ENCODE data around the gene TMEM125.

The TMEM125 gene

GRCh38 chr1:43225168-43225567 is 44.6 kb upstream of the TMEM125 start:
- TF ChIP-seq, protein P1, sequence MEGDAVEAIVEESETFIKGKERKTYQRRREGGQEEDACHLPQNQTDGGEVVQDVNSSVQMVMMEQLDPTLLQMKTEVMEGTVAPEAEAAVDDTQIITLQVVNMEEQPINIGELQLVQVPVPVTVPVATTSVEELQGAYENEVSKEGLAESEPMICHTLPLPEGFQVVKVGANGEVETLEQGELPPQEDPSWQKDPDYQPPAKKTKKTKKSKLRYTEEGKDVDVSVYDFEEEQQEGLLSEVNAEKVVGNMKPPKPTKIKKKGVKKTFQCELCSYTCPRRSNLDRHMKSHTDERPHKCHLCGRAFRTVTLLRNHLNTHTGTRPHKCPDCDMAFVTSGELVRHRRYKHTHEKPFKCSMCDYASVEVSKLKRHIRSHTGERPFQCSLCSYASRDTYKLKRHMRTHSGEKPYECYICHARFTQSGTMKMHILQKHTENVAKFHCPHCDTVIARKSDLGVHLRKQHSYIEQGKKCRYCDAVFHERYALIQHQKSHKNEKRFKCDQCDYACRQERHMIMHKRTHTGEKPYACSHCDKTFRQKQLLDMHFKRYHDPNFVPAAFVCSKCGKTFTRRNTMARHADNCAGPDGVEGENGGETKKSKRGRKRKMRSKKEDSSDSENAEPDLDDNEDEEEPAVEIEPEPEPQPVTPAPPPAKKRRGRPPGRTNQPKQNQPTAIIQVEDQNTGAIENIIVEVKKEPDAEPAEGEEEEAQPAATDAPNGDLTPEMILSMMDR (IDR thresholded peaks at IDR 0.05; ENCODE audit: poor library complexity, severe bottlenecking): peak; percentile 6
- Histone ChIP-seq H3K36me3 (ENCODE audit: low read depth) (no peaks in the 10 kb centered on the region), H3K27ac (ENCODE audit: poor library complexity, severe bottlenecking) (no peak overlapping the region), H3K4me1 (ENCODE audit: insufficient read depth, poor library complexity, severe bottlenecking) (no peaks in the 10 kb centered on the region), H3K4me3 (ENCODE audit: severe bottlenecking) (no peak overlapping the region), H3K9me3 (ENCODE audit: severe bottlenecking) (no peaks in the 10 kb centered on the region), H3K27me3 (ENCODE audit: insufficient read depth, poor library complexity, severe bottlenecking) (no peaks in the 10 kb centered on the region)
- DNase-seq (ENCODE audit: low spot score) (no peak), ATAC-seq (ENCODE audit: low read depth) (peak; percentile 70)

GRCh38 chr1:43227143-43227764 is 42.5 kb upstream of the TMEM125 start:
- TF ChIP-seq, protein P1 (IDR thresholded peaks at IDR 0.05; ENCODE audit: poor library complexity, severe bottlenecking): peak; percentile 95
- DNase-seq (ENCODE audit: low spot score) (no peak), ATAC-seq (ENCODE audit: low read depth) (peak; percentile 85)
- Histone ChIP-seq H3K4me3 (ENCODE audit: severe bottlenecking) (no peak overlapping the region), H3K27me3 (ENCODE audit: insufficient read depth, poor library complexity, severe bottlenecking) (no peaks in the 10 kb centered on the region), H3K4me1 (ENCODE audit: insufficient read depth, poor library complexity, severe bottlenecking) (peaks cover 6% of the 10 kb centered on the region), H3K27ac (ENCODE audit: poor library complexity, severe bottlenecking) (no peak overlapping the region), H3K9me3 (ENCODE audit: severe bottlenecking) (no peaks in the 10 kb centered on the region), H3K36me3 (ENCODE audit: low read depth) (no peaks in the 10 kb centered on the region)

- Histone ChIP-seq H3K4me3 (ENCODE audit: severe bottlenecking) (no peak overlapping the region), H3K4me1 (ENCODE audit: insufficient read depth, poor library complexity, severe bottlenecking) (peaks cover 10% of the 10 kb centered on the region), H3K27ac (ENCODE audit: poor library complexity, severe bottlenecking) (no peak overlapping the region), H3K27me3 (ENCODE audit: insufficient read depth, poor library complexity, severe bottlenecking) (no peaks in the 10 kb centered on the region), H3K36me3 (ENCODE audit: low read depth) (no peaks in the 10 kb centered on the region), H3K9me3 (ENCODE audit: severe bottlenecking) (no peaks in the 10 kb centered on the region)
- DNase-seq (ENCODE audit: low spot score) (no peak), ATAC-seq (ENCODE audit: low read depth) (no peak)
- TF ChIP-seq, protein P1 (IDR thresholded peaks at IDR 0.05; ENCODE audit: poor library complexity, severe bottlenecking): no peak
These were observed 39.7 kb upstream of the TMEM125 start for GRCh38 chr1:43229826-43230780.

- no peak for DNase-seq (ENCODE audit: low spot score)
- no peak overlapping the region for H3K4me3 ChIP-seq (ENCODE audit: severe bottlenecking)
- ATAC-seq (ENCODE audit: low read depth): peak; percentile 64; the same call in 2 of the 3 replicates
- no peaks in the 10 kb centered on the region for H3K9me3 ChIP-seq (ENCODE audit: severe bottlenecking)
- no peaks in the 10 kb centered on the region for H3K27me3 ChIP-seq (ENCODE audit: insufficient read depth, poor library complexity, severe bottlenecking)
- TF ChIP-seq, protein P1 (IDR thresholded peaks at IDR 0.05; ENCODE audit: poor library complexity, severe bottlenecking): no peak
- peaks cover 10% of the 10 kb centered on the region for H3K4me1 ChIP-seq (ENCODE audit: insufficient read depth, poor library complexity, severe bottlenecking)
- no peak overlapping the region for H3K27ac ChIP-seq (ENCODE audit: poor library complexity, severe bottlenecking)
- H3K36me3 ChIP-seq (ENCODE audit: low read depth): no peaks in the 10 kb centered on the region
These were observed 37.7 kb upstream of the TMEM125 start for GRCh38 chr1:43232074-43232473.
